ENCODE results near the gene APOA1.

Gene APOA1

DNA sequence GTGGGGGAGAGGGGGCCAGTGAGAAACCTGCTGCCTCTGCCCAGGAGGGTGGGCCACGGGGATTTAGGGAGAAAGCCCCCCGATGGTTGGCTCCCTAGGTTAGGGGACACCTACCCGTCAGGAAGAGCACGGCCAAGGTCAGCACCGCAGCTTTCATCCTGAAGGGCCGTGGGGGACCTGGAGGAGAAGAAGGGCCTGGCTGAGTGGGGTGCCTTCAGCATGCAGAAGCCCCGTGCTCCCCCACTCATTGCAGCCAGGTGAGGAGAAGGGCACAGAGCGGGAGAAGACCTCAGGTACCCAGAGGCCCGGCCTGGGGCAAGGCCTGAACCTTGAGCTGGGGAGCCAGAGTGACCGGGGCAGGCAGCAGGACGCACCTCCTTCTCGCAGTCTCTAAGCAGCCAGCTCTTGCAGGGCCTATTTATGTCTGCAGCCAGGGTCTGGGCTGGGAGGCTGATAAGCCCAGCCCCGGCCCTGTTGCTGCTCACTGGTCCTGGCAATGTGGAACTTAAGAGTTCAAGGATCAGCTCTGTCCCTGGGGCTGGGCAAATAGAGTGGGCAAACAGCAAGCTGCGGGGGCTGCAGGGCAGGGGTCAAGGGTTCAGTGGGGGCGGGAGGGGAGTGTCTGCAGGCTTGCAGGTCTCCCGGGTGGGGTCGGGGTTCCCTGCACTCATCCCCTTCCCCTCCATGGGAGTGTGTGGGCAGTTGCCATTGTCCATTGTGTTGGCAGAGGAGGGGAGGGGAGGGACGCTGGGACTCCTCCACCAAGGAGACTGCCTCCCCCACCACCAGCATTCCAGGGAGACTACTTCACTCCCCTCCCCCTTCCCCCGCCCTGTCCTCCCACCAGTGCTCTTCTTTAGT is at the start of gene APOA1:
Gene APOA1 (minus strand): TSS at position 392 of the 861 bp plus-strand sequence. CDS start 235 bp downstream, at position 157.
- no peaks in the 10 kb centered on the region for H3K36me3 ChIP-seq (ENCODE audit: control insufficient read depth in 1 of 2, insufficient read depth in 2 of 2, low read length in 2 of 2)
- no peaks in the 10 kb centered on the region for H3K9me3 ChIP-seq (ENCODE audit: control insufficient read depth in 1 of 2, low read length in 2 of 2)
- H3K27ac ChIP-seq (ENCODE audit: low read depth, low read length), result no peak within 1 kb of the TSS
- peak within 1 kb of the TSS in 1 of 2 donors; percentile 16 for H3K9ac ChIP-seq (ENCODE audit: low read depth in 1 of 2, low read length in 2 of 2)
- peaks cover 37 to 40% of the 10 kb centered on the region in 2 donors for H3K4me1 ChIP-seq (ENCODE audit: control insufficient read depth in 1 of 2, insufficient read depth in 2 of 2, low read length in 2 of 2)
- H3K27me3 ChIP-seq (ENCODE audit: control insufficient read depth in 1 of 2, insufficient read depth in 2 of 2, low read length in 2 of 2), result no peaks in the 10 kb centered on the region
- peak within 1 kb of the TSS; percentile 51 to 54 for H3K4me3 ChIP-seq (ENCODE audit: low read depth in 1 of 2, low read length in 2 of 2)

DNA sequence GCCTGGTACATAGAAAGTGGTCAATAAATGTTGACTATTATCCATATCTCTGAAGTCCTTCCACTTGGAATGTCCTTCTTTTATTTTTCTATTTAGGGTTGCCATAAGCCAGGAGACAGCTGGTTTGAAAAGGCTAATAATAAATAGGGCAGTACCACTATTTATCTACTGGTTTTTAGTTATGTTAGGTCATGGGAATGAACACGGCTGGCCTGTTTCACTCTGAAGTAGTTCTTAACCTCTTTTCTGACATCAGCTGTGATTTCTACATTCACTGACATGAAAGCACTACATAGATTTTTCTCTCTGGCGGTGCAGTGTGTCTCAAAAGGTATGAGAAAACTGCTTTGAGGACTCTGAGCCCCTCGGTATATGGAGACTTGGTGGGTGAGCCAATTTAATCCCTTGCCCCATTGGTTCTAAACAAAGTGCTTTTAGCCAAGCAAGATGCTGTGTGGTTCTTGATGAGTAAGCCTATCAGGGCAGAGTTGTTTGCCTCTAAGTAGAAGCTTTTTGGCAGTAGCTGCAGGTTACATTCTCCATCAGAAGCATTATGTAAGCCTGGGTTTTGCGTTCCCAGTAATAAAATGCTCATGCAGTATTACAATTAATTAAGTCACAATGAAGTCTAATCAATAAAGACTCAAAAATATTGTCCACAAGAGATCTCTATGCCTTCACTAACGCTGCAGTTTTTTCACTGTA is 48.7 kb upstream of the APOA1 start:
- Histone ChIP-seq H3K4me1 (ENCODE audit: control insufficient read depth in 1 of 2, insufficient read depth in 2 of 2, low read length in 2 of 2) (no peaks in the 10 kb centered on the region), H3K27me3 (ENCODE audit: control insufficient read depth in 1 of 2, insufficient read depth in 2 of 2, low read length in 2 of 2) (no peaks in the 10 kb centered on the region), H3K36me3 (ENCODE audit: control insufficient read depth in 1 of 2, insufficient read depth in 2 of 2, low read length in 2 of 2) (peaks cover 0 to 3% of the 10 kb centered on the region in 2 donors), H3K4me3 (ENCODE audit: low read depth in 1 of 2, low read length in 2 of 2) (no peak overlapping the region), H3K9ac (ENCODE audit: low read depth in 1 of 2, low read length in 2 of 2) (no peak overlapping the region), H3K27ac (ENCODE audit: low read depth, low read length) (no peak overlapping the region), H3K9me3 (ENCODE audit: control insufficient read depth in 1 of 2, low read length in 2 of 2) (no peaks in the 10 kb centered on the region)

GRCh38 chr11:116882386-116882785 is 45.0 kb upstream of the APOA1 start:
- Histone ChIP-seq H3K36me3 (ENCODE audit: control insufficient read depth in 1 of 2, insufficient read depth in 2 of 2, low read length in 2 of 2) (no peaks in the 10 kb centered on the region), H3K27me3 (ENCODE audit: control insufficient read depth in 1 of 2, insufficient read depth in 2 of 2, low read length in 2 of 2) (no peaks in the 10 kb centered on the region), H3K27ac (ENCODE audit: low read depth, low read length) (no peak overlapping the region), H3K9me3 (ENCODE audit: control insufficient read depth in 1 of 2, low read length in 2 of 2) (no peaks in the 10 kb centered on the region), H3K4me1 (ENCODE audit: control insufficient read depth in 1 of 2, insufficient read depth in 2 of 2, low read length in 2 of 2) (no peaks in the 10 kb centered on the region), H3K4me3 (ENCODE audit: low read depth in 1 of 2, low read length in 2 of 2) (no peak overlapping the region), H3K9ac (ENCODE audit: low read depth in 1 of 2, low read length in 2 of 2) (no peak overlapping the region)

- H3K27ac ChIP-seq (ENCODE audit: low read depth, low read length), result no peak overlapping the region
- no peaks in the 10 kb centered on the region for H3K9me3 ChIP-seq (ENCODE audit: control insufficient read depth in 1 of 2, low read length in 2 of 2)
- H3K4me1 ChIP-seq (ENCODE audit: control insufficient read depth in 1 of 2, insufficient read depth in 2 of 2, low read length in 2 of 2), result no peaks in the 10 kb centered on the region
- no peak overlapping the region for H3K9ac ChIP-seq (ENCODE audit: low read depth in 1 of 2, low read length in 2 of 2)
- H3K4me3 ChIP-seq (ENCODE audit: low read depth in 1 of 2, low read length in 2 of 2), result no peak overlapping the region
- no peaks in the 10 kb centered on the region for H3K27me3 ChIP-seq (ENCODE audit: control insufficient read depth in 1 of 2, insufficient read depth in 2 of 2, low read length in 2 of 2)
- H3K36me3 ChIP-seq (ENCODE audit: control insufficient read depth in 1 of 2, insufficient read depth in 2 of 2, low read length in 2 of 2), result peaks cover 0 to 5% of the 10 kb centered on the region in 2 donors
Measured at GRCh38 chr11:116881143-116881542, 43.7 kb upstream of the APOA1 start.

DNA sequence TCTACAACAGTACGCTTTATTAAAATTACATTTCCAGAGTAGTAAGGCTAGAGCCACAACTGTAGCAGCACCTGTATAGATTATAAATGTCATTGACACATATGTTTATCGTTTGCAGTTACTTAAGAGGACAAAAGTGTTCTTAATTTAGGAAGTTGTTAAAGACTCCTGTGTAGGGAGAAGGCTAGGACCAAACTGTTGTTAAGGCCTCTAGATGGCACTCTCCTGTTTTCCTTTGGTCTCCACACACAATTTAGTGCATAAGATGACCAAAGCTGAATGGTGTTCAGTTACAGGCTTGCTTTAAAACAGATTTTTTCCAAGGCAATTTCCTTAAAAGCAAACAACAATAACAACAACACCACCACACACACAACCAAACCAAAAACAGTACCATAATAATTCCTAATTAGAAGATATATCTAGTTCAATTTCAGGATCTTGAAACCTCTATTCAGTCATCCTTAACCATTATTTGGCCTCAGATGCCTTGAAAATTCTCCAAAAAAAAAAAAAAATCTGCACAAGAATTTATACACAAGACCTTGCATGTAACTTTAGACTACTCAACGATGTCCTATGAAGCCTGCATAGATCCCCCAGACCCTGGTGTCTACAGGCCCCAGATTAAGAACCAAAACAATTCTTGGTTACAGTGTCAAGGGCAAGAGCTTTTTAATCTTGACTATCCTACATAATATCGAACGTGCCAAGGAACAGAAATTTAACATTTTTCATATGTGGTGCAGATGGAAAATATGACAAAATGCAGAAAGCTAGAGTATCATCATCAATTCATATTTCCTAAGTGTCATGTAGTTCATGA is 42.6 kb upstream of the APOA1 start:
- no peaks in the 10 kb centered on the region for H3K9me3 ChIP-seq (ENCODE audit: control insufficient read depth in 1 of 2, low read length in 2 of 2)
- H3K4me3 ChIP-seq (ENCODE audit: low read depth in 1 of 2, low read length in 2 of 2), result no peak overlapping the region
- no peaks in the 10 kb centered on the region for H3K27me3 ChIP-seq (ENCODE audit: control insufficient read depth in 1 of 2, insufficient read depth in 2 of 2, low read length in 2 of 2)
- peaks cover 9 to 17% of the 10 kb centered on the region in 2 donors for H3K36me3 ChIP-seq (ENCODE audit: control insufficient read depth in 1 of 2, insufficient read depth in 2 of 2, low read length in 2 of 2)
- H3K4me1 ChIP-seq (ENCODE audit: control insufficient read depth in 1 of 2, insufficient read depth in 2 of 2, low read length in 2 of 2), result no peaks in the 10 kb centered on the region
- no peak overlapping the region for H3K9ac ChIP-seq (ENCODE audit: low read depth in 1 of 2, low read length in 2 of 2)
- no peak overlapping the region for H3K27ac ChIP-seq (ENCODE audit: low read depth, low read length)

- no peak overlapping the region for H3K4me3 ChIP-seq (ENCODE audit: low read depth in 1 of 2, low read length in 2 of 2)
- no peak overlapping the region for H3K27ac ChIP-seq (ENCODE audit: low read depth, low read length)
- H3K9ac ChIP-seq (ENCODE audit: low read depth in 1 of 2, low read length in 2 of 2), result no peak overlapping the region
- no peaks in the 10 kb centered on the region for H3K4me1 ChIP-seq (ENCODE audit: control insufficient read depth in 1 of 2, insufficient read depth in 2 of 2, low read length in 2 of 2)
- peaks cover 21 to 50% of the 10 kb centered on the region in 2 donors for H3K36me3 ChIP-seq (ENCODE audit: control insufficient read depth in 1 of 2, insufficient read depth in 2 of 2, low read length in 2 of 2)
- H3K27me3 ChIP-seq (ENCODE audit: control insufficient read depth in 1 of 2, insufficient read depth in 2 of 2, low read length in 2 of 2), result no peaks in the 10 kb centered on the region
- H3K9me3 ChIP-seq (ENCODE audit: control insufficient read depth in 1 of 2, low read length in 2 of 2), result no peaks in the 10 kb centered on the region
Measured at GRCh38 chr11:116876656-116877055, 39.2 kb upstream of the APOA1 start.

DNA sequence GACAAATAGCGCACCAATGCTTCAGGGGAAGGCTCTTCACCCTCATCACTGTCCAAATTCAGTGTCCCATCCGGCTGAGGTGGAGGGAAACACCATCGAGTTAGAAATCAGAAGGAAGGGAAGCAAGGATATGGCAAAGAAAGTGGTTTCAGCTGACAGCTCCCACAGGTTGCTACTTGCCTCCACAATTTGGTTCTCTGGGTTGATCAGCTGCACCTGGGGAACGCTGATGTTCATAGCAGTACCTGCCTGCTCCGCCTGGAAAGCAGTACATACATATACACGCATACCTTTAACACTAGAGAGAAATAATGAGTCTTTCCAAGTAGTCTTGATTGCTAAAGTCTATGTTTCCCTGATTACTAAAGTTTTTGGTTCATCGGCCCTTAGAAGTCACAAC is 37.8 kb upstream of the APOA1 start:
- H3K27me3 ChIP-seq (ENCODE audit: control insufficient read depth in 1 of 2, insufficient read depth in 2 of 2, low read length in 2 of 2), result no peaks in the 10 kb centered on the region
- H3K27ac ChIP-seq (ENCODE audit: low read depth, low read length), result no peak overlapping the region
- no peak overlapping the region for H3K4me3 ChIP-seq (ENCODE audit: low read depth in 1 of 2, low read length in 2 of 2)
- H3K9me3 ChIP-seq (ENCODE audit: control insufficient read depth in 1 of 2, low read length in 2 of 2), result no peaks in the 10 kb centered on the region
- no peak overlapping the region for H3K9ac ChIP-seq (ENCODE audit: low read depth in 1 of 2, low read length in 2 of 2)
- H3K36me3 ChIP-seq (ENCODE audit: control insufficient read depth in 1 of 2, insufficient read depth in 2 of 2, low read length in 2 of 2), result peaks cover 24 to 64% of the 10 kb centered on the region in 2 donors
- no peaks in the 10 kb centered on the region for H3K4me1 ChIP-seq (ENCODE audit: control insufficient read depth in 1 of 2, insufficient read depth in 2 of 2, low read length in 2 of 2)

GRCh38 chr11:116874251-116874650 is 36.8 kb upstream of the APOA1 start:
- Histone ChIP-seq H3K9ac (ENCODE audit: low read depth in 1 of 2, low read length in 2 of 2) (no peak overlapping the region), H3K27ac (ENCODE audit: low read depth, low read length) (no peak overlapping the region), H3K9me3 (ENCODE audit: control insufficient read depth in 1 of 2, low read length in 2 of 2) (no peaks in the 10 kb centered on the region), H3K36me3 (ENCODE audit: control insufficient read depth in 1 of 2, insufficient read depth in 2 of 2, low read length in 2 of 2) (peaks cover 24 to 74% of the 10 kb centered on the region in 2 donors), H3K4me3 (ENCODE audit: low read depth in 1 of 2, low read length in 2 of 2) (no peak overlapping the region), H3K4me1 (ENCODE audit: control insufficient read depth in 1 of 2, insufficient read depth in 2 of 2, low read length in 2 of 2) (no peaks in the 10 kb centered on the region), H3K27me3 (ENCODE audit: control insufficient read depth in 1 of 2, insufficient read depth in 2 of 2, low read length in 2 of 2) (no peaks in the 10 kb centered on the region)

DNA sequence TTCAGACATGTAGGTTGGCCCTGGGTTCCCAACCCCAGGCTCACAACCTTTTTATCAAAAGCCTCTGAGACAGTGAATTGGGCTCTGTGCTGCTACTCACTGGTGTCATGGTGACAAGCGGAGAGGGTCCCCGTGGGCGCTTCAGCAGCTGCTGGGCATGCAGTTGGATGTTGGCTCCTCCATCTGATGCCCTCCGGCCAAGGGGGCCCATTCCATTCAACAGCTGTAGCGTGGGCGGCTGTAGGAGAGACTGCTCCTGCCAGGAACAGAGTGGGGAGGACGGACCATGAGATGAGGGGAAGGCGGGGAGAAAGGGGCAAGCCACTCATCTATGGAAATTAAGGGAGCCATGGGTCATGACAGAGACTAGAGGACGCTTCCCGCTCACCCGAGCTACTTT is 36.0 kb upstream of the APOA1 start:
- Histone ChIP-seq H3K9ac (ENCODE audit: low read depth in 1 of 2, low read length in 2 of 2) (no peak overlapping the region), H3K27me3 (ENCODE audit: control insufficient read depth in 1 of 2, insufficient read depth in 2 of 2, low read length in 2 of 2) (no peaks in the 10 kb centered on the region), H3K27ac (ENCODE audit: low read depth, low read length) (no peak overlapping the region), H3K4me3 (ENCODE audit: low read depth in 1 of 2, low read length in 2 of 2) (no peak overlapping the region), H3K36me3 (ENCODE audit: control insufficient read depth in 1 of 2, insufficient read depth in 2 of 2, low read length in 2 of 2) (peaks cover 27 to 81% of the 10 kb centered on the region in 2 donors), H3K9me3 (ENCODE audit: control insufficient read depth in 1 of 2, low read length in 2 of 2) (no peaks in the 10 kb centered on the region), H3K4me1 (ENCODE audit: control insufficient read depth in 1 of 2, insufficient read depth in 2 of 2, low read length in 2 of 2) (no peaks in the 10 kb centered on the region)

All from duodenal mucosa (tissue), 2 donors.